Activated naive CD8-positive, alpha-beta T cell treated with anti-CD3 and anti-CD28 coated beads, Interleukin-2, amount 50 U/mL, for 16 hours (primary cell): ENCODE data around the gene THADA.
A peak's percentile ranks its signal among the peaks of the same experiment; 100 is the strongest.

Source experiments
- DNase-seq: peaks from one replicate; pipeline ENCODE4 v3.0.0-alpha.2; 2020; ENCODE audit warnings: low read depth, low spot score

The THADA gene

GRCh38 chr2:43445781-43446180 lies 150.1 kb downstream of the THADA start:
- no peak for DNase-seq

- no peak for DNase-seq
Observed at GRCh38 chr2:43444989-43445645, 150.7 kb downstream of the THADA start.

- no peak for DNase-seq
Observed at GRCh38 chr2:43443282-43443681, 152.6 kb downstream of the THADA start.

- no peak for DNase-seq
Observed at GRCh38 chr2:43441195-43441594, 154.6 kb downstream of the THADA start.

GRCh38 chr2:43438858-43439655 lies 156.8 kb downstream of the THADA start:
- DNase-seq: no peak

GRCh38 chr2:43438342-43438741 lies 157.5 kb downstream of the THADA start:
- DNase-seq: no peak

- no peak for DNase-seq
Observed at GRCh38 chr2:43437363-43437762, 158.5 kb downstream of the THADA start.

- no peak for DNase-seq
Observed at GRCh38 chr2:43436431-43436830, 159.4 kb downstream of the THADA start.

GRCh38 chr2:43435746-43436145 lies 160.1 kb downstream of the THADA start:
- DNase-seq: no peak

GRCh38 chr2:43430489-43430888 lies 165.3 kb downstream of the THADA start:
- DNase-seq: no peak

- DNase-seq: no peak
Observed at GRCh38 chr2:43429369-43429768, 166.5 kb downstream of the THADA start.

- no peak for DNase-seq
Observed at GRCh38 chr2:43427032-43427424, 168.8 kb downstream of the THADA start.

GRCh38 chr2:43426305-43427031 lies 169.4 kb downstream of the THADA start:
- DNase-seq: peak; percentile 28

GRCh38 chr2:43425659-43426058 lies 170.2 kb downstream of the THADA start:
- DNase-seq: no peak

GRCh38 chr2:43424262-43425207 lies 171.3 kb downstream of the THADA start:
- DNase-seq: no peak

- no peak for DNase-seq
Observed at GRCh38 chr2:43423941-43424261, 171.9 kb downstream of the THADA start.

GRCh38 chr2:43421194-43421593 lies 174.6 kb downstream of the THADA start:
- DNase-seq: no peak

GRCh38 chr2:43420389-43420801 lies 175.4 kb downstream of the THADA start:
- no peak for DNase-seq

- DNase-seq: no peak
Observed at GRCh38 chr2:43419876-43420275, 176.0 kb downstream of the THADA start.

- DNase-seq: no peak
Observed at GRCh38 chr2:43419243-43419642, 176.6 kb downstream of the THADA start.

- DNase-seq: no peak
Observed at GRCh38 chr2:43418680-43419079, 177.2 kb downstream of the THADA start.

GRCh38 chr2:43417300-43417699 lies 178.5 kb downstream of the THADA start:
- no peak for DNase-seq
